RWPE1 (cell line): Measurements from ENCODE around the gene SH2B2.
A peak's percentile ranks its signal among the peaks of the same experiment; 100 is the strongest.

Source experiments
- CTCF ChIA-PET: fragments of 350-600 bp; sonication (Branson Sonifier 250); formaldehyde crosslinking; extraction: SDS; loops from one replicate; lab custom pipeline; 2021; lab: Yijun Ruan, JAX
- POLR2A ChIA-PET: fragments of 400-600 bp; formaldehyde crosslinking; extraction: SDS; loops from one replicate; lab custom pipeline; 2020; ENCODE audit warnings: antibody characterized with exemption; ENCODE audit not compliant: low non-redundant PET; lab: Yijun Ruan, JAX
- DNase-seq: peaks from one replicate; pipeline ENCODE4 v3.0.0; 2012; ENCODE audit warnings: low spot score
- H3K27ac ChIP-seq: fragments of 450-650 bp; 2 replicates; pipeline ENCODE4 v1.5.1; 2017
- TF ChIP-seq, protein P1 (sequence below): fragments of 450-650 bp; conservative IDR thresholded peaks from 2 replicates; pipeline ENCODE4 v1.5.1; 2017; ENCODE audit warnings: low read depth, mild to moderate bottlenecking

The SH2B2 gene

DNA sequence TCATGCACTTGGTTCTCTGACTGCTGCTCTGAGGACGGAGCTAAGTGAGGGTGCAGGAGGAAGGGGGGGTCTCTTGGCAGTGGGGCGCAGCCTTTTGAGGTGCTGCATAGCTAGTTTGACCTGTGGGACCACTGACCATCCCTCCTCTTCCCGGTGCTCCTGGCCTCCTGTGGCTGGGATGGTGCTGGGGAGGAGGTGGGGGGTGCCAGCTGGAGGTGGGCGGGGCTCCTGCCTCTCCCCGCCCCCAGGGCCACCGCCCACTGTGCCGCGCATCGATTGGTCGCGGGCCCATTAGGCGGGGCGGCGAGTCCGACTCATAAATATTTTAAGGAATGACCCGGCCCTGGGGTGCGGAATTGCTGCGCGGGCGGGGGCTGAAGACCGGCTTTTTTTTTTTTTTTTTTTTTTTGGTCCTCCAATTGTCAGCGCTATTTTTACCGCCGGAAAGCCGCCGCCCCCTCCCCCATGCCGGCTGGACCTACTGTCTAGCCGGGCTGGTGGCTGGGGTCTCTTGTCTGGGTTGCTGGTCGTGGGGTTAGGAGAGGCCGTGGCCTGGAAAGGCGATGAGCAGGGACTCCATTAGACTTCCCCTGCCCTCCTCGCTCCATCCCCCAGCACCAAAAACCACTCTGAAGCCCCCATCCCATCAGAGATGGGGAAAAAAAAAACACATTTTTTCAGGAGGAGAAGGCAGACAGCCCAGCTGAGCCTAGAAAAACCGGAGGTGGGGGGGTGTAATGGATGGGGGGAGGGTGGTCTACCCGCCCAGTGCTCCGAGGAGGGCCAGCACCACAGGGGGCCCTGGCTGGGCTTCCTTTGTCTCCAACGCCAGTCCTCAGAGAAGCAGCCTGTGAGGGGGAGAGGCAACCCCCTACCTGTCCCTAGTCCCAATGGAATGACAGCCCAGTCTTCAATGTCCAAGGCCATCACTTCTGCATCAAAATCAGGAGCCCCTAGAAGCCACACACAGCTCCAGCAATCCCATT lies 6.4 kb downstream of the SH2B2 start:
- ChIA-PET CTCF (interaction anchor here (0.7 kb wide), 1 partner anchor 946 kb away, joined by 3 read pairs; no protein-coding TSS in a partner anchor), POLR2A (interaction anchor here (0.6 kb wide), 1 partner anchor 172 kb away, joined by 5 read pairs; no protein-coding TSS in a partner anchor)
- TF ChIP-seq, protein P1, sequence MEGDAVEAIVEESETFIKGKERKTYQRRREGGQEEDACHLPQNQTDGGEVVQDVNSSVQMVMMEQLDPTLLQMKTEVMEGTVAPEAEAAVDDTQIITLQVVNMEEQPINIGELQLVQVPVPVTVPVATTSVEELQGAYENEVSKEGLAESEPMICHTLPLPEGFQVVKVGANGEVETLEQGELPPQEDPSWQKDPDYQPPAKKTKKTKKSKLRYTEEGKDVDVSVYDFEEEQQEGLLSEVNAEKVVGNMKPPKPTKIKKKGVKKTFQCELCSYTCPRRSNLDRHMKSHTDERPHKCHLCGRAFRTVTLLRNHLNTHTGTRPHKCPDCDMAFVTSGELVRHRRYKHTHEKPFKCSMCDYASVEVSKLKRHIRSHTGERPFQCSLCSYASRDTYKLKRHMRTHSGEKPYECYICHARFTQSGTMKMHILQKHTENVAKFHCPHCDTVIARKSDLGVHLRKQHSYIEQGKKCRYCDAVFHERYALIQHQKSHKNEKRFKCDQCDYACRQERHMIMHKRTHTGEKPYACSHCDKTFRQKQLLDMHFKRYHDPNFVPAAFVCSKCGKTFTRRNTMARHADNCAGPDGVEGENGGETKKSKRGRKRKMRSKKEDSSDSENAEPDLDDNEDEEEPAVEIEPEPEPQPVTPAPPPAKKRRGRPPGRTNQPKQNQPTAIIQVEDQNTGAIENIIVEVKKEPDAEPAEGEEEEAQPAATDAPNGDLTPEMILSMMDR: no peak
- DNase-seq: no peak
- H3K27ac ChIP-seq: no peak overlapping the region

DNA sequence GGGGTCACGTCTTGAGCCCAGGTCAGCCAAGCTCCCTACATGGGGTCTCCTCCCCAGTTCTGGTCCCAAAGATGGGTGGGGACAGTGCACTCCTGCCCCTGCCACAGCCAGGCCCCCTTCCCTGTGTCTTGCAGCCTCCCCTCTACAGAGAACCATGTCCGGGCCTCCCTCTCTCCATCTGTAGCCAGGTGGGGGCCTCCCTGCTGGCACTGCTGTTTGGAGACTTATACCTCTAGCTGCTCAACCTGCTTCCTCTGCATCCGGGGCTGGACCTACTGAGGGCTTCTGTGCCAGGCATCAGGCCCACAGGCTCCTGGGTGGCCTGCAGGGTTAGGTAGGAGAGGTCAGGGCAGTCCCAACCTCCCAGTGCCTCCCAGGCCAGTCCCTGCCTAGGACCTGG lies 7.9 kb downstream of the SH2B2 start:
- POLR2A ChIA-PET: no interaction called here
- TF ChIP-seq, protein P1: no peak
- DNase-seq: no peak
- H3K27ac ChIP-seq: no peak overlapping the region
- CTCF ChIA-PET: interaction anchor here (0.6 kb wide), 1 partner anchor 148 kb away, joined by 3 read pairs; no protein-coding TSS in a partner anchor

DNA sequence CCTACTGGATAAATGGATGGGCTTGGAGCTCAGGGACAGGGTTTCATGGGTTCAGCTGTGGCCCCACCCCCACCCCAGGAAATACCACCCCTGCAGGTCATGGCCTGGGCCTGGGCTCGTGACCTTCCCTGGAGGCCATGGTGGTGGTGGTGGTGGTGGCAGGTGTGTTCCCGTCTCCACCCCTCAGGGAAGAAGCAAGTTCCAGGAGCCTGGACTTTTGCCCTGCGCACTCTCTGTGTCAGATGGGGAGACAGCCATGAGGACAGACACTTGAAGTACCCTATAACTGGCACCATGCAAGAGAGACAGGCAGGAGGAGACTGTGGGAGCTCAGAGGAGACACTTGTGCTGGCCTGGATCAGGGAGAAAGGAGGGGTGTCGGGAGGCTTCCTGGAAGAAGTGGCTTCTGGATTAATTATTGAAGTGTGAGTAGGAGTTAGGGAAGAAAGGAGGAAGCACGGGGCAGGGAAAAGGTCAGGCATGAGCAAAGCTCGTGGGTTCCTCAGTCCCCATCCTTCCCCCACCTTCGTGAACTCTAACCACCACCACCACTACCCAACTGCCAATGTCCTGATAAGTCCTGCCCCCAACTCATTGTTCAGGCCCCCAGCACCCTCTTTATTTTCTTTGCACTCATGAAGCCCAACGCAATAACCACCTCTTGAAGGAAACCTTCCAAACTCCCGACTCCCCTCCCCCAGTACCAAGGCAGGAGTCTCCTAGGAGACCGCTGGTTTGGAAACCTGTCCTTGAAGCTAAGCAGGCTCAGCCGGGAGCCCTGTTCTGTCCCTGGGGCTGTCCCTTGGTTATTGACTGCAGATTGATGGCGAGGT lies 8.9 kb downstream of the SH2B2 start:
- ChIA-PET POLR2A (no interaction called here), CTCF (no interaction called here)

DNA sequence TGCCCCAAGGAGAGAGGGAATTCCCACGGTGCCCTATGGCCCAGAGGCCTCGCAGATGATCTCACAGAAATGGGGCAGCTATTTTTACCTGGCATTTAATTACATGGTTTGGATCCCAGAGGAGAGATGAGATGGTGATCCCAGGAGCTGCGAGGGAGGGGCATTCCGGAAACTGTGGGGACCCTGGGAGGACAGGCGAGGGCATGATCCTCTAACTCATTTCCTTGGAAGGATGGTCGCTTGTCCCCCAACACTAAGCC lies 9.4 kb downstream of the SH2B2 start:
- H3K27ac ChIP-seq: peak overlapping the region; percentile 11; the same call in 1 of the 2 replicates
- POLR2A ChIA-PET: no interaction called here
- CTCF ChIA-PET: no interaction called here
- TF ChIP-seq, protein P1: no peak
- DNase-seq: no peak

More for the DNA sequence above, 8.9 kb downstream of the SH2B2 start:
- DNase-seq: no peak
- no peak overlapping the region for H3K27ac ChIP-seq
- TF ChIP-seq, protein P1: no peak

DNA sequence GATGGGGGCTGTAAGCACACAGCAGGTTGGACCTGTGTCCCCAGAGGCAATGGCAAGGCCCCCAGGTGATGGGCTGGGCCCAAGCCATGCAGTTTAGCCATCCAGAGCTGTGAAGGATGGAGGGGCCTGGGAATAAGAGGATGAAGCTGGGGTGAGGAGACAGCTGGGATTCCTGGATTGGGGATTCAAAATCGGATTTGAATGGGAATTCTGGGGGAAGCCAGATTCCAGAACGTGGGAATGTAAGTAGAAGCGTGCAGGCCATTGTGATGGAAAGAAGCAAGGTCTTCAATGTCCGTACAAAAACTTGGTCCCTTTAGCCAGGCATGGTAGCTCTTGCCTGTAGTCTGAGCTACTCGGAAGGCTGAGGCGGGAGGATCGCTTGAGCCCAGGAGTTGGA lies 9.8 kb downstream of the SH2B2 start:
- no peak for DNase-seq
- CTCF ChIA-PET: no interaction called here
- peak overlapping the region; percentile 11; the same call in 1 of the 2 replicates for H3K27ac ChIP-seq
- POLR2A ChIA-PET: no interaction called here
- TF ChIP-seq, protein P1: no peak

DNA sequence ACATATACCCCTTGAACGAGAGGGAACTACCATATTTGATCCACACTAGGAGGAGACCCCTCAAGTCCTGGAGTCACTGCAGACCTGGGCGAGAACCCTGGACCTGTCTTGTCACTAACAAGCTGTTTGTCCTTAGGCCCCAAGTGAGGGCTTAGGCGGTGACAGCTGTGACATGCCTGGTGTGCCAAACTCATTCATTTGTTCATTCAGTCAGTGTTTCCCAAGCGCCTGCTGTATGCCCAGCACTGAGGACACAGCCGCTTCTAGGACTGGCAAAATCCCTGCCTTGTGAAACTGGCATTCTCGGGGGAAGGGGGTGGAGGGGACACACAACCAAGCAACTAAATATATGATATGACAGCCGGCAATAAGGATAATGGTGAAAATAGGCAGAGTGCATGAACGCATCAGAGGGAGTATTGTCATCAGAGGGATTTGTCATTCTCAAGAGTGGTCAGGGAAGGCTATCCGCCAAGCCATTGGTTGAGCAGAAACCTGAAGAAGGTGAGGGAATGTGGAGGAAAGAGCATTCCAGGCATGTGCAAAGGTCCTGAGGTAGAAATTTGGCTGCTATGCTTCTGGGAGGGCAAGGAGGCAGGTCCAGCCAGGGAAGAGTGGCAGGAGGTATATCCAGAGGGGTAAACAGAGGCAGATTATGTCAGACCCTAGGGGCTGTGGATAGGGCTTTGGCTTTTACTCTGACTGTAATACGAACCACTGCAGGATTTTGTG lies 11.0 kb downstream of the SH2B2 start:
- TF ChIP-seq, protein P1: no peak
- H3K27ac ChIP-seq: no peak overlapping the region
- DNase-seq: no peak
- CTCF ChIA-PET: no interaction called here
- POLR2A ChIA-PET: no interaction called here
